T-helper 2 cell treated with Interferon-gamma antibody and Interleukin-4, amounts not matched to agents 5 μg/mL and 100 μg/mL, for 36 hours (primary cell): ENCODE measurements around the gene NFATC2IP.

Source experiments
- DNase-seq: peaks from one replicate; pipeline ENCODE4 v3.0.0; 2021; ENCODE audit warnings: low spot score
- H3K27ac Mint-ChIP-seq: one replicate; pipeline ENCODE4 v1.8.0; 2021; ENCODE audit warnings: mild to moderate bottlenecking, mixed read lengths
- H3K27me3 Mint-ChIP-seq: one replicate; pipeline ENCODE4 v1.8.0; 2021; ENCODE audit warnings: low read depth, mixed read lengths
- H3K36me3 Mint-ChIP-seq: one replicate; pipeline ENCODE4 v1.8.0; 2021; ENCODE audit warnings: low read depth, mixed read lengths
- H3K4me1 Mint-ChIP-seq: one replicate; pipeline ENCODE4 v1.8.0; 2021; ENCODE audit warnings: low read depth, mixed read lengths
- H3K4me3 Mint-ChIP-seq: one replicate; pipeline ENCODE4 v1.8.0; 2022; ENCODE audit warnings: mild to moderate bottlenecking, moderate library complexity, mixed read lengths
- H3K9me3 Mint-ChIP-seq: one replicate; pipeline ENCODE4 v1.8.0; 2021; ENCODE audit warnings: mixed read lengths

The NFATC2IP gene

GRCh38 chr16:29009050-29009837 is 58.5 kb downstream of the NFATC2IP start:
- peak overlapping the region; percentile 97 for H3K27ac Mint-ChIP-seq
- peaks cover 57% of the 10 kb centered on the region for H3K4me1 Mint-ChIP-seq
- peak; percentile 56 for DNase-seq
- H3K9me3 Mint-ChIP-seq, result no peaks in the 10 kb centered on the region
- H3K4me3 Mint-ChIP-seq, result peak overlapping the region; percentile 75
- H3K36me3 Mint-ChIP-seq, result no peaks in the 10 kb centered on the region
- no peaks in the 10 kb centered on the region for H3K27me3 Mint-ChIP-seq

GRCh38 chr16:29009838-29010166 is 59.1 kb downstream of the NFATC2IP start:
- DNase-seq, result no peak
- H3K27ac Mint-ChIP-seq, result peak overlapping the region; percentile 97
- H3K9me3 Mint-ChIP-seq, result peaks cover 4% of the 10 kb centered on the region
- H3K27me3 Mint-ChIP-seq, result no peaks in the 10 kb centered on the region
- H3K4me3 Mint-ChIP-seq, result peak overlapping the region; percentile 75
- no peaks in the 10 kb centered on the region for H3K36me3 Mint-ChIP-seq
- peaks cover 59% of the 10 kb centered on the region for H3K4me1 Mint-ChIP-seq

GRCh38 chr16:29011112-29011511 is 60.4 kb downstream of the NFATC2IP start:
- Mint-ChIP-seq H3K27ac (peak overlapping the region; percentile 36), H3K9me3 (peaks cover 5% of the 10 kb centered on the region), H3K27me3 (no peaks in the 10 kb centered on the region), H3K4me3 (no peak overlapping the region), H3K4me1 (peaks cover 56% of the 10 kb centered on the region), H3K36me3 (no peaks in the 10 kb centered on the region)
- no peak for DNase-seq

GRCh38 chr16:29011851-29012250 is 61.1 kb downstream of the NFATC2IP start:
- no peak for DNase-seq
- no peaks in the 10 kb centered on the region for H3K27me3 Mint-ChIP-seq
- H3K36me3 Mint-ChIP-seq, result no peaks in the 10 kb centered on the region
- peak overlapping the region; percentile 94 for H3K27ac Mint-ChIP-seq
- peaks cover 5% of the 10 kb centered on the region for H3K9me3 Mint-ChIP-seq
- H3K4me1 Mint-ChIP-seq, result peaks cover 56% of the 10 kb centered on the region
- no peak overlapping the region for H3K4me3 Mint-ChIP-seq

- peaks cover 5% of the 10 kb centered on the region for H3K9me3 Mint-ChIP-seq
- no peaks in the 10 kb centered on the region for H3K36me3 Mint-ChIP-seq
- DNase-seq, result peak; percentile 37
- no peaks in the 10 kb centered on the region for H3K27me3 Mint-ChIP-seq
- peaks cover 48% of the 10 kb centered on the region for H3K4me1 Mint-ChIP-seq
- H3K4me3 Mint-ChIP-seq, result peak overlapping the region; percentile 52
- H3K27ac Mint-ChIP-seq, result peak overlapping the region; percentile 94
Measured at GRCh38 chr16:29012913-29013553, 62.3 kb downstream of the NFATC2IP start.

GRCh38 chr16:29014561-29015069 is 63.9 kb downstream of the NFATC2IP start:
- no peaks in the 10 kb centered on the region for H3K36me3 Mint-ChIP-seq

More at GRCh38 chr16:29014561-29015069, 63.9 kb downstream of the NFATC2IP start:
- Mint-ChIP-seq H3K4me3 (no peak overlapping the region), H3K4me1 (peaks cover 38% of the 10 kb centered on the region), H3K27me3 (no peaks in the 10 kb centered on the region), H3K9me3 (peaks cover 5% of the 10 kb centered on the region), H3K27ac (peak overlapping the region; percentile 79)
- no peak for DNase-seq
